ENCODE results near the gene MPPED1. TPM values are rescaled to one million over a fixed set of nuclear protein-coding genes. Genes with fewer than 3 reads are reported as not detected.

Gene MPPED1
- total RNA-seq, 2 donors from 2014 or later = 0.11 to 0.59 TPM

- TF ChIP-seq CTCF (conservative IDR thresholded peaks at IDR 0.05) = no peak
- Histone ChIP-seq H3K27ac (ENCODE audit: low read depth, low read length) (no peak overlapping the region), H3K4me3 (ENCODE audit: low read length) (no peak overlapping the region), H3K27me3 (ENCODE audit: control insufficient read depth, insufficient read depth, low read length, poor library complexity, severe bottlenecking) (no peaks in the 10 kb centered on the region), H3K36me3 (ENCODE audit: control insufficient read depth, insufficient read depth, low read length) (no peaks in the 10 kb centered on the region), H3K9me3 (ENCODE audit: control insufficient read depth, low read length) (no peaks in the 10 kb centered on the region), H3K9ac (ENCODE audit: extremely low read depth, low read length, poor library complexity, severe bottlenecking) (no peak overlapping the region), H3K4me1 (ENCODE audit: control insufficient read depth, insufficient read depth, low read length) (no peaks in the 10 kb centered on the region)
- Mint-ChIP-seq H3K36me3 (ENCODE audit: low read depth) (no peaks in the 10 kb centered on the region), H3K27me3 (ENCODE audit: insufficient read depth) (no peaks in the 10 kb centered on the region), H3K9me3 (peaks cover 14% of the 10 kb centered on the region), H3K27ac (no peak overlapping the region), H3K4me1 (no peaks in the 10 kb centered on the region), H3K4me3 (no peak overlapping the region)
- DNase-seq = peak; percentile 37
- WGBS, 2 experiments (ENCODE audit: insufficient coverage in 1 of 2, insufficient read length in 1 of 2) = 79 to 80% methylated on average over 13 to 14 of the region's 14 CpGs
These were observed 138.3 kb downstream of the MPPED1 start for GRCh38 chr22:43550024-43550620.

GRCh38 chr22:43550672-43551071, 138.9 kb downstream of the MPPED1 start:
- no peak overlapping the region for H3K4me3 Mint-ChIP-seq
- peaks cover 14% of the 10 kb centered on the region for H3K9me3 Mint-ChIP-seq
- no peak overlapping the region for H3K27ac ChIP-seq (ENCODE audit: low read depth, low read length)
- H3K4me1 ChIP-seq (ENCODE audit: control insufficient read depth, insufficient read depth, low read length) = no peaks in the 10 kb centered on the region
- H3K36me3 Mint-ChIP-seq (ENCODE audit: low read depth) = no peaks in the 10 kb centered on the region
- H3K4me1 Mint-ChIP-seq = no peaks in the 10 kb centered on the region
- H3K4me3 ChIP-seq (ENCODE audit: low read length) = no peak overlapping the region
- 83 to 84% methylated on average over 3 to 6 of the region's 6 CpGs for WGBS, 2 experiments (ENCODE audit: insufficient coverage in 1 of 2, insufficient read length in 1 of 2)
- no peaks in the 10 kb centered on the region for H3K27me3 Mint-ChIP-seq (ENCODE audit: insufficient read depth)
- peak; percentile 23 for DNase-seq
- no peaks in the 10 kb centered on the region for H3K9me3 ChIP-seq (ENCODE audit: control insufficient read depth, low read length)
- no peaks in the 10 kb centered on the region for H3K27me3 ChIP-seq (ENCODE audit: control insufficient read depth, insufficient read depth, low read length, poor library complexity, severe bottlenecking)
- no peak for TF ChIP-seq CTCF (conservative IDR thresholded peaks at IDR 0.05)
- H3K36me3 ChIP-seq (ENCODE audit: control insufficient read depth, insufficient read depth, low read length) = no peaks in the 10 kb centered on the region
- H3K27ac Mint-ChIP-seq = no peak overlapping the region
- H3K9ac ChIP-seq (ENCODE audit: extremely low read depth, low read length, poor library complexity, severe bottlenecking) = no peak overlapping the region

GRCh38 chr22:43553451-43554258, 141.8 kb downstream of the MPPED1 start:
- H3K4me3 Mint-ChIP-seq = no peak overlapping the region
- TF ChIP-seq CTCF (conservative IDR thresholded peaks at IDR 0.05) = no peak
- DNase-seq = peak; percentile 36
- no peak overlapping the region for H3K27ac Mint-ChIP-seq
- H3K27me3 ChIP-seq (ENCODE audit: control insufficient read depth, insufficient read depth, low read length, poor library complexity, severe bottlenecking) = no peaks in the 10 kb centered on the region
- no peak overlapping the region for H3K9ac ChIP-seq (ENCODE audit: extremely low read depth, low read length, poor library complexity, severe bottlenecking)
- H3K4me3 ChIP-seq (ENCODE audit: low read length) = no peak overlapping the region
- H3K4me1 Mint-ChIP-seq = no peaks in the 10 kb centered on the region
- peaks cover 7% of the 10 kb centered on the region for H3K9me3 ChIP-seq (ENCODE audit: control insufficient read depth, low read length)
- H3K4me1 ChIP-seq (ENCODE audit: control insufficient read depth, insufficient read depth, low read length) = no peaks in the 10 kb centered on the region
- H3K36me3 ChIP-seq (ENCODE audit: control insufficient read depth, insufficient read depth, low read length) = no peaks in the 10 kb centered on the region
- H3K36me3 Mint-ChIP-seq (ENCODE audit: low read depth) = no peaks in the 10 kb centered on the region
- 96 to 97% methylated on average over 11 to 16 of the region's 16 CpGs for WGBS, 2 experiments (ENCODE audit: insufficient coverage in 1 of 2, insufficient read length in 1 of 2)
- H3K27ac ChIP-seq (ENCODE audit: low read depth, low read length) = no peak overlapping the region
- H3K27me3 Mint-ChIP-seq (ENCODE audit: insufficient read depth) = no peaks in the 10 kb centered on the region
- peaks cover 14% of the 10 kb centered on the region for H3K9me3 Mint-ChIP-seq
